IMR-90 (cell line): ENCODE measurements around the gene AVP. TPM values are rescaled to one million over a fixed set of nuclear protein-coding genes. Genes with fewer than 3 reads are reported as not detected.

Experiments used
- ATAC-seq: fragments of 200-7000 bp; cut with Tn5 transposase; 2 replicates; pipeline ENCODE4 v1.9.1; 2020; ENCODE audit warnings: low read depth, mild to moderate bottlenecking, moderate library complexity
- BruUV-seq: library from RNA; stranded (reverse); fragments of 400-500 nt; replicated peaks from 2 replicates; lab custom pipeline; 2021; lab: Mats Ljungman, UMichigan
- CTCF ChIA-PET: fragments of 300-600 bp; formaldehyde crosslinking; extraction: SDS; loops from one replicate; lab custom pipeline; 2021; ENCODE audit warnings: antibody characterized with exemption; lab: Yijun Ruan, JAX
- POLR2A ChIA-PET: fragments of 300-600 bp; sonication (Branson Sonifier 250); formaldehyde crosslinking; loops from one replicate; lab custom pipeline; 2022; ENCODE audit warnings: antibody characterized with exemption; ENCODE audit not compliant: unreplicated experiment; lab: Charles Lee
- DNase-seq: peaks from one replicate; pipeline ENCODE4 v3.0.0; 2013
- H2AFZ ChIP-seq: replicated peaks from 2 replicates; pipeline ENCODE3; 2013; ENCODE audit warnings: low read length, mild to moderate bottlenecking; ENCODE audit not compliant: poor library complexity
- H2AK5ac ChIP-seq: 2 replicates; pipeline ENCODE4 v1.6.1; 2013; ENCODE audit warnings: low read depth, low read length, inconsistent platforms
- H2AK9ac ChIP-seq: replicated peaks from 2 replicates; pipeline ENCODE3; 2013; ENCODE audit warnings: mild to moderate bottlenecking, low read depth, low read length, moderate library complexity; ENCODE audit not compliant: poor library complexity
- H2BK120ac ChIP-seq: 2 replicates; pipeline ENCODE4 v1.6.1; 2013; ENCODE audit warnings: low read depth, low read length, inconsistent platforms
- H2BK15ac ChIP-seq: 3 replicates; pipeline ENCODE4 v1.6.1; 2013; ENCODE audit warnings: low read depth, low read length, inconsistent platforms
- H2BK20ac ChIP-seq: 2 replicates; pipeline ENCODE4 v1.6.1; 2013; ENCODE audit warnings: low read depth, mild to moderate bottlenecking, inconsistent platforms, low read length, moderate library complexity
- H2BK5ac ChIP-seq: 2 replicates; pipeline ENCODE4 v1.6.1; 2013; ENCODE audit warnings: mild to moderate bottlenecking, low read depth, low read length, inconsistent platforms; ENCODE audit not compliant: poor library complexity, severe bottlenecking
- H3K14ac ChIP-seq: replicated peaks from 2 replicates; pipeline ENCODE4 v1.6.1; 2013; ENCODE audit warnings: low read depth, low read length, inconsistent platforms
- H3K18ac ChIP-seq: 2 replicates; pipeline ENCODE4 v1.6.1; 2013; ENCODE audit warnings: low read depth, low read length, control low read depth
- H3K23ac ChIP-seq: 2 replicates; pipeline ENCODE4 v1.6.1; 2013; ENCODE audit warnings: low read depth, low read length, inconsistent platforms
- H3K27ac ChIP-seq: 2 replicates; pipeline ENCODE4 v1.5.1; 2013; ENCODE audit warnings: mild to moderate bottlenecking, control low read depth, low read length; ENCODE audit not compliant: insufficient read depth
- H3K27me3 ChIP-seq: 2 replicates; pipeline ENCODE4 v1.6.1; 2013; ENCODE audit warnings: low read length; ENCODE audit not compliant: control insufficient read depth, insufficient read depth
- H3K36me3 ChIP-seq: 2 replicates; pipeline ENCODE4 v1.6.1; 2013; ENCODE audit warnings: low read length, mixed read lengths; ENCODE audit not compliant: control insufficient read depth, insufficient read depth
- H3K4ac ChIP-seq: 2 replicates; pipeline ENCODE4 v1.6.1; 2013; ENCODE audit warnings: low read depth, low read length, inconsistent platforms
- H3K4me1 ChIP-seq: 2 replicates; pipeline ENCODE4 v1.6.1; 2013; ENCODE audit warnings: low read length, mixed read lengths; ENCODE audit not compliant: control insufficient read depth, insufficient read depth
- H3K4me2 ChIP-seq: 2 replicates; pipeline ENCODE4 v1.6.1; 2013; ENCODE audit warnings: low read depth, mild to moderate bottlenecking, control low read depth, low read length, moderate library complexity
- H3K4me3 ChIP-seq: 2 replicates; pipeline ENCODE4 v1.5.1; 2013; ENCODE audit warnings: low read depth, mild to moderate bottlenecking, control low read depth, low read length, moderate library complexity; ENCODE audit not compliant: insufficient read depth
- H3K56ac ChIP-seq: 2 replicates; pipeline ENCODE4 v1.6.1; 2013; ENCODE audit warnings: low read length, inconsistent platforms; ENCODE audit not compliant: insufficient read depth; ENCODE audit errors: extremely low read depth
- H3K79me1 ChIP-seq, 2 experiments: 2 replicates each; pipeline ENCODE4 v1.6.1; 2013; ENCODE audit warnings: low read length in 2 of 2, inconsistent platforms in 1 of 2, low read depth in 1 of 2
- H3K9ac ChIP-seq: 2 replicates; pipeline ENCODE4 v1.6.1; 2013; ENCODE audit warnings: low read depth, low read length, control low read depth
- H3K9me1 ChIP-seq: 2 replicates; pipeline ENCODE4 v1.6.1; 2013; ENCODE audit warnings: low read length, inconsistent platforms; ENCODE audit not compliant: insufficient read depth
- H3K9me3 ChIP-seq: 2 replicates; pipeline ENCODE4 v1.6.1; 2013; ENCODE audit warnings: low read length; ENCODE audit not compliant: control insufficient read depth, insufficient read depth
- H4K20me1 ChIP-seq: 2 replicates; pipeline ENCODE4 v1.6.1; 2013; ENCODE audit warnings: low read length, inconsistent platforms; ENCODE audit not compliant: insufficient read depth
- H4K5ac ChIP-seq: 2 replicates; pipeline ENCODE4 v1.6.1; 2013; ENCODE audit warnings: mild to moderate bottlenecking, low read depth, low read length, control low read depth
- H4K8ac ChIP-seq, 2 experiments: 2 replicates each; pipeline ENCODE4 v1.6.1; 2013; ENCODE audit warnings: low read depth in 2 of 2, low read length in 2 of 2, control low read depth in 1 of 2, inconsistent platforms in 1 of 2
- H4K91ac ChIP-seq: 2 replicates; pipeline ENCODE4 v1.6.1; 2013; ENCODE audit warnings: low read depth, low read length, inconsistent platforms; ENCODE audit not compliant: insufficient read depth
- CHD1 ChIP-seq: IDR thresholded peaks from 2 replicates; pipeline ENCODE4 v1.6.1; 2012; ENCODE audit warnings: low read depth, low read length, improper control_type of control experiment
- MAFK ChIP-seq: IDR thresholded peaks from 2 replicates; pipeline ENCODE4 v1.6.1; 2012; ENCODE audit warnings: low read depth, low read length, improper control_type of control experiment
- WGBS, 2 experiments: methylation state at CpG; one replicate each; pipeline versions ENCODE4 v1.1.5 to v1.1.7; 2013; ENCODE audit warnings: missing lambda C conversion rate in 2 of 2; ENCODE audit not compliant: insufficient read length in 1 of 2; ENCODE audit errors: extremely low coverage in 2 of 2; 5-methylcytosine and 5-hydroxymethylcytosine counted together
- dilution Hi-C: fragments of 300-500 bp; cut with HindIII; formaldehyde crosslinking; loops from one replicate; pipeline ENCODE4 v1.14.3; 2018; ENCODE audit warnings: low sequenced_read_pairs; ENCODE audit not compliant: unreplicated experiment
- in situ Hi-C: fragments of 300-500 bp; cut with MboI; formaldehyde crosslinking; loops from 3 replicates; pipeline ENCODE4 v1.14.3; 2019; ENCODE audit warnings: low sequenced_read_pairs, inconsistent platforms, mixed read lengths
- intact Hi-C: fragments of 100-400 bp; cut with micrococcal nuclease; formaldehyde crosslinking; loops from 2 replicates; pipeline ENCODE4 v1.10.0; 2022
- polyA plus RNA-seq, 3 experiments: library from polyadenylated mRNA; depleted of rRNA; stranded (reverse); fragments of >200 nt; gene quantifications; 2 replicates each; pipeline ENCODE4 v1.2.3, GENCODE V29; 2012; ENCODE audit warnings: low replicate concordance in 1 of 3
- total RNA-seq: library from RNA; depleted of rRNA; stranded (reverse); fragments of >200 nt; gene quantifications from 2 replicates; pipeline ENCODE4 v1.2.3, GENCODE V29; 2012

The AVP gene
- total and polyA plus RNA-seq, 2 of the 4 experiments (the other 2 are of a cell fraction) = not detected

DNA sequence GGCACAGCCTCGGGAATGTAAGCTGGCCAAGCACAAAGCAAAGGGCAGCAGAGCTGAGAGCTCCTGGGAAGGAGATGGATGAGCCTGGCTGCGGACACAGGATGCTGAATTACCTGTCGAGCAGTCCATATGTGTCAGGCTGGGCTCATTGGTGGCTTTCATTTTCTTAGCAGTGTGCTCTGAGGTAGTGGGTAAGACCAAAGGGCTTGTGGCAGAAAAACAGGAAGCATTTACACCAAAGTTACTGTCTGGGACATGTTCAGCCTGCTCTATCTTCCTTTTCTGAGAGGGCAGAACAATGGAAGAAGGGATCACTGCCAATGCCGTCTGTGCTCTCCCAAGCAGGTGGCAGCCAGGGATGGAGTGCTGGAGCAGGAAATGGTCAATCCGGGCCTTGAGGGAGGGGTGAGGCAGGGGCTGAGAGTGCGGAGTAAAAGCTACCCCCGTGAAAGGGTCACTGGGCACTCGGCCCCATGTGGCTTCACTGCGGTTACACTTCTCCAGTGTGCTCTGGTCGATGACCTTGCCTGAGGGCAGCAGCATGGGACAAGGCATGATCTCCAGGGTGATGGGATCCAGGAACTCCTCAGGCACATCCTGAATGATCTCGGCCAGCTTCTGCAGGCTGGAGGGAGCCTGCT, 36.9 kb upstream of the AVP start:
- Histone ChIP-seq H3K9me3 (no peaks in the 10 kb centered on the region), H3K4ac (no peak overlapping the region), H2BK5ac (no peak overlapping the region), H4K5ac (no peak overlapping the region), H3K18ac (no peak overlapping the region), H3K4me1 (no peaks in the 10 kb centered on the region), H3K27ac (no peak overlapping the region), H3K14ac (no peak overlapping the region), H3K36me3 (peaks cover 19% of the 10 kb centered on the region), H4K20me1 (peaks cover 4% of the 10 kb centered on the region; the same call in 1 of the 2 replicates), H3K23ac (no peak overlapping the region), H3K79me1 (peaks cover 6 to 20% of the 10 kb centered on the region in 2 experiments; a peak in 3 of 4 replicates), H3K4me2 (no peak overlapping the region), H3K9me1 (peaks cover 7% of the 10 kb centered on the region), H3K9ac (no peak overlapping the region), H2BK120ac (no peak overlapping the region), H2AK5ac (no peak overlapping the region), H2AK9ac (no peak overlapping the region), H3K56ac (no peak overlapping the region), H3K27me3 (no peaks in the 10 kb centered on the region), H4K91ac (no peak overlapping the region), H2BK15ac (no peak overlapping the region), H3K4me3 (no peak overlapping the region), H2AFZ (no peak overlapping the region), H4K8ac (no peak overlapping the region), H2BK20ac (no peak overlapping the region)
- whole genome bisulfite sequencing, 2 experiments = 89% methylated on average over 10 of the region's 11 CpGs; no CpG with 5 or more reads in 1 of the 2 experiments
- ChIA-PET CTCF (no interaction called here), POLR2A (no interaction called here)
- dilution Hi-C loops (no loop called here), intact Hi-C loops (no loop called here), in situ Hi-C loops (no loop called here)
- TF ChIP-seq CHD1 (no peak), MAFK (no peak)
- no TSS peak for BruUV-seq
- ATAC-seq (no peak), DNase-seq (no peak)
